GM12878 (cell line): Measurements from ENCODE around the gene IKZF1. TPM values are rescaled to one million over a fixed set of nuclear protein-coding genes. Genes with fewer than 3 reads are reported as not detected.
A peak's percentile ranks its signal among the peaks of the same experiment; 100 is the strongest.

Experiments
- ATF3 ChIP-seq: IDR thresholded peaks from 2 replicates; pipeline ENCODE4 v1.6.1; 2011; ENCODE audit warnings: low read depth, mild to moderate bottlenecking, low read length, moderate library complexity, borderline replicate concordance; ENCODE audit errors: extremely low read depth
- CTCF ChIP-seq, 3 experiments: IDR thresholded peaks in 2 of 3; conservative IDR thresholded peaks in 1 of 3; 2 replicates each; pipeline ENCODE4 v1.5.1; 2011; ENCODE audit warnings: low read depth in 3 of 3, low read length in 3 of 3, mild to moderate bottlenecking in 3 of 3, control low read depth in 2 of 3, moderate library complexity in 2 of 3, inconsistent platforms in 1 of 3, mixed read lengths in 1 of 3; ENCODE audit not compliant: control insufficient read depth in 2 of 3, insufficient read depth in 1 of 3; ENCODE audit errors: extremely low read depth in 1 of 3
- HCFC1 ChIP-seq: fragments of 150-350 bp; IDR thresholded peaks from 2 replicates; pipeline ENCODE4 v1.6.1; 2014; ENCODE audit warnings: low read length
- HDAC2 ChIP-seq: fragments of 200-600 bp; sonication (generic); IDR thresholded peaks from 2 replicates; pipeline ENCODE4 v1.6.1; 2017
- LARP7 ChIP-seq: fragments of 450-650 bp; IDR thresholded peaks from 2 replicates; pipeline ENCODE4 v1.6.1; 2017; ENCODE audit warnings: mild to moderate bottlenecking
- MAX ChIP-seq: IDR thresholded peaks from 2 replicates; pipeline ENCODE4 v1.6.1; 2012; ENCODE audit warnings: low read depth, low read length, improper control_type of control experiment
- NKRF ChIP-seq: fragments of 450-650 bp; conservative IDR thresholded peaks from 2 replicates; pipeline ENCODE4 v1.6.1; 2017; ENCODE audit warnings: mild to moderate bottlenecking, moderate library complexity
- NR2C1 ChIP-seq: fragments of 450-650 bp; IDR thresholded peaks from 2 replicates; pipeline ENCODE4 v1.6.1; 2017; ENCODE audit warnings: antibody characterized with exemption, mild to moderate bottlenecking, moderate library complexity
- PKNOX1 ChIP-seq: fragments of 450-650 bp; IDR thresholded peaks from 2 replicates; pipeline ENCODE4 v1.6.1; 2016; ENCODE audit warnings: mild to moderate bottlenecking
- TARDBP ChIP-seq: IDR thresholded peaks from 2 replicates; pipeline ENCODE4 v1.6.1; 2016; ENCODE audit warnings: borderline replicate concordance
- YY1 ChIP-seq: IDR thresholded peaks from 2 replicates; pipeline ENCODE4 v1.6.1; 2011; ENCODE audit warnings: low read depth, mild to moderate bottlenecking, low read length
- ZBED1 ChIP-seq: IDR thresholded peaks from 2 replicates; pipeline ENCODE4 v1.6.1; 2016; ENCODE audit warnings: borderline replicate concordance
- ZBTB4 ChIP-seq: fragments of 450-650 bp; formaldehyde crosslinking; IDR thresholded peaks from 2 replicates; pipeline ENCODE4 v1.4.0; 2022; ENCODE audit warnings: mild to moderate bottlenecking, moderate library complexity
- ZNF592 ChIP-seq: fragments of 450-650 bp; IDR thresholded peaks from 2 replicates; pipeline ENCODE4 v1.6.1; 2017; ENCODE audit warnings: mild to moderate bottlenecking, moderate library complexity
- ZSCAN29 ChIP-seq: fragments of 450-650 bp; IDR thresholded peaks from 2 replicates; pipeline ENCODE4 v1.6.1; 2017; ENCODE audit warnings: mild to moderate bottlenecking, moderate library complexity
- polyA plus RNA-seq, 11 experiments: library from polyadenylated mRNA; depleted of rRNA in 4 of 11; unstranded in 6 of 11; stranded (reverse) in 5 of 11; fragments of >200 nt; fragmentation: Nextera tagmentation in 4 of 11; fragmentation: Illumina TruSeq in 1 of 11; extraction: Ambion mirVana in 4 of 11; extraction: Trizol in 1 of 11; gene quantifications; 1 replicate in 1 of 11; 2 replicates in 10 of 11; pipeline versions ENCODE4 v1.2.1 to v1.2.3, GENCODE V29; 2011 to 2016; ENCODE audit warnings: inconsistent platforms in 2 of 11, missing spikeins in 2 of 11, low read depth in 1 of 11
- total RNA-seq, 4 experiments: library from RNA; depleted of rRNA in 3 of 4; stranded (reverse); fragments of >200 nt in 3 of 4; fragmentation: Illumina TruSeq in 1 of 4; extraction: Trizol in 1 of 4; gene quantifications; 2 replicates each; pipeline versions ENCODE4 v1.2.1 to v1.2.3, GENCODE V29; 2013 to 2021

Gene IKZF1
- total and polyA plus RNA-seq, 10 of the 15 experiments (the other 5 are each of a cell fraction or from before 2014, with no cell fraction given), result 27.2 to 125 (median 71.6) TPM

GRCh38 chr7:50349963-50350944 lies 45.7 kb downstream of the IKZF1 start (continued):
- TF ChIP-seq CTCF (IDR thresholded peaks at IDR 0.05 in 2 of 3, conservative IDR thresholded peaks at IDR 0.05 in 1 of 3; ENCODE audit: control insufficient read depth in 2 of 3, extremely low read depth in 1 of 3, insufficient read depth in 1 of 3, low read depth in 3 of 3, low read length in 3 of 3), result no peak
- no peak for TF ChIP-seq NKRF
- TF ChIP-seq MAX, result peak; percentile 72
- TF ChIP-seq PKNOX1, result peak; percentile 93
- no peak for TF ChIP-seq ZNF592
- TF ChIP-seq TARDBP, result no peak
- TF ChIP-seq ATF3, result no peak
- TF ChIP-seq ZBED1, result peak; percentile 35; the same call in 1 of the 2 replicates
- no peak for TF ChIP-seq ZBTB4 (CRISPR knock-in tag)
- TF ChIP-seq ZSCAN29, result no peak
- TF ChIP-seq NR2C1, result no peak
- TF ChIP-seq HCFC1, result no peak
- no peak for TF ChIP-seq YY1
- TF ChIP-seq LARP7, result no peak
- no peak for TF ChIP-seq HDAC2
